K562 (cell line): ENCODE data around the gene EML6. TPM values are rescaled to one million over a fixed set of nuclear protein-coding genes. Genes with fewer than 3 reads are reported as not detected.

ENCODE experiments used
- ATAC-seq: fragments of 200-7000 bp; cut with Tn5 transposase; 3 replicates; pipeline ENCODE4 v1.9.1; 2020; ENCODE audit warnings: moderate library complexity
- BruUV-seq: library from RNA; stranded (reverse); fragments of 400-500 nt; replicated peaks from 2 replicates; lab custom pipeline; 2021; lab: Mats Ljungman, UMichigan
- CTCF ChIA-PET: fragments of 300-600 bp; formaldehyde crosslinking; extraction: SDS; loops from one replicate; lab custom pipeline; 2021; ENCODE audit warnings: low intra/inter-chr PET ratio; lab: Yijun Ruan, JAX
- POLR2A ChIA-PET: fragments of 300-600, 350-650 bp; sonication (Branson Sonifier 250); formaldehyde crosslinking; extraction: SDS; loops from one replicate; lab custom pipeline; 2021; ENCODE audit warnings: antibody characterized with exemption, inconsistent platforms; lab: Yijun Ruan, JAX
- DNase-seq, 4 experiments: peaks; one replicate each; pipeline versions ENCODE4 v3.0.0 to v3.0.0-alpha.2; 2011 to 2018; ENCODE audit warnings: low spot score in 3 of 4, mixed read lengths in 3 of 4; ENCODE audit errors: extremely low read depth in 1 of 4
- FAIRE-seq: peaks from 2 replicates; lab custom pipeline; 2011; peaks lifted over from hg19 to GRCh38; lab: Jason Lieb, UNC
- H2AFZ ChIP-seq: 2 replicates; pipeline ENCODE4 v1.6.0; 2011; ENCODE audit warnings: low read depth, low read length, control low read depth, inconsistent platforms
- H3K27ac ChIP-seq: fragments of 200-600 bp; 3 replicates; pipeline ENCODE4 v1.8.0; 2011; ENCODE audit warnings: low read depth, mild to moderate bottlenecking, control low read depth, inconsistent platforms, low read length, moderate library complexity, mixed read lengths; ENCODE audit errors: extremely low read depth
- H3K27me3 ChIP-seq, 2 experiments: fragments of 300-600 bp in 1 of 2; 2 replicates in 1 of 2; 3 replicates in 1 of 2; pipeline versions ENCODE4 v1.6.0 to v1.8.0; 2011; ENCODE audit warnings: inconsistent platforms in 2 of 2, low read length in 2 of 2, mild to moderate bottlenecking in 1 of 2, mixed read lengths in 1 of 2, moderate library complexity in 1 of 2; ENCODE audit not compliant: control insufficient read depth in 2 of 2, insufficient read depth in 2 of 2
- H3K36me3 ChIP-seq: fragments of 300-600 bp; 3 replicates; pipeline ENCODE4 v1.8.0; 2011; ENCODE audit warnings: mild to moderate bottlenecking, low read length, inconsistent platforms; ENCODE audit not compliant: control insufficient read depth, insufficient read depth
- H3K4me1 ChIP-seq, 2 experiments: fragments of 200-600 bp in 1 of 2; replicated peaks in 1 of 2; 2 replicates in 1 of 2; 3 replicates in 1 of 2; pipeline versions ENCODE4 v1.5.1 to v1.8.0; 2011; ENCODE audit warnings: inconsistent platforms in 2 of 2, low read length in 2 of 2, mild to moderate bottlenecking in 1 of 2, mixed read lengths in 1 of 2, moderate library complexity in 1 of 2; ENCODE audit not compliant: control insufficient read depth in 2 of 2, insufficient read depth in 2 of 2
- H3K4me2 ChIP-seq: 2 replicates; pipeline ENCODE4 v1.6.1; 2011; ENCODE audit warnings: low read length, control low read depth, inconsistent platforms, mixed read lengths; ENCODE audit not compliant: insufficient read depth
- H3K4me3 ChIP-seq: fragments of 200-600 bp; sonication (generic), shearing (Covaris generic); 2 replicates; pipeline ENCODE4 v1.5.1; 2016; ENCODE audit warnings: control low read depth, inconsistent platforms
- H3K79me2 ChIP-seq: fragments of 200-600 bp; 3 replicates; pipeline ENCODE4 v1.8.0; 2011; ENCODE audit warnings: low read length, inconsistent platforms; ENCODE audit not compliant: control insufficient read depth, insufficient read depth
- H3K9ac ChIP-seq, 2 experiments: 2 replicates each; pipeline versions ENCODE4 v1.6.0 to v1.6.1; 2011; ENCODE audit warnings: low read depth in 2 of 2, low read length in 2 of 2, control low read depth in 1 of 2, inconsistent platforms in 1 of 2, mild to moderate bottlenecking in 1 of 2, mixed read lengths in 1 of 2; ENCODE audit not compliant: insufficient read depth in 1 of 2
- H3K9me1 ChIP-seq: one replicate; pipeline ENCODE4 v1.6.0; 2011; ENCODE audit warnings: inconsistent platforms, mild to moderate bottlenecking, low read length, moderate library complexity; ENCODE audit not compliant: control insufficient read depth, insufficient read depth
- H3K9me3 ChIP-seq: replicated peaks from 2 replicates; pipeline ENCODE4 v1.5.1; 2011; ENCODE audit warnings: low read depth, low read length, inconsistent platforms; ENCODE audit not compliant: control insufficient read depth, insufficient read depth
- H4K20me1 ChIP-seq: replicated peaks from 2 replicates; pipeline ENCODE4 v1.6.1; 2011; ENCODE audit warnings: low read length, inconsistent platforms, mixed read lengths; ENCODE audit not compliant: control insufficient read depth, insufficient read depth
- BMI1 ChIP-seq: fragments of 150-350 bp; IDR thresholded peaks from 2 replicates; pipeline ENCODE4 v1.6.1; 2014; ENCODE audit warnings: low read length
- MYC ChIP-seq, 2 experiments: fragments of 250-450 bp in 1 of 2; sonication (Bioruptor Pico) in 1 of 2; IDR thresholded peaks; 2 replicates each; pipeline versions ENCODE4 v1.5.1 to v1.6.1; 2012 to 2021; ENCODE audit warnings: low read depth in 2 of 2, borderline replicate concordance in 1 of 2, improper control_type of control experiment in 1 of 2, low read length in 1 of 2, mild to moderate bottlenecking in 1 of 2, moderate library complexity in 1 of 2
- NR4A1 ChIP-seq, 2 experiments: fragments of 250-450 bp in 1 of 2; fragments of 450-650 bp in 1 of 2; sonication (Bioruptor Pico) in 1 of 2; IDR thresholded peaks; 2 replicates each; pipeline versions ENCODE4 v1.4.0 to v1.6.1; 2016 to 2020; ENCODE audit warnings: mild to moderate bottlenecking in 2 of 2, missing compliant biosample characterization in 1 of 2, missing genetic modification characterization in 1 of 2, moderate library complexity in 1 of 2
- POU5F1 ChIP-seq: fragments of 150-350 bp; IDR thresholded peaks from 2 replicates; pipeline ENCODE4 v1.6.1; 2014; ENCODE audit warnings: borderline replicate concordance, low read length, low read depth, mild to moderate bottlenecking; ENCODE audit not compliant: partially characterized antibody
- WGBS: fragments of 100-300 bp; shearing (Covaris generic); methylation state at CpG from one replicate; pipeline ENCODE4 v1.1.6; 2016; ENCODE audit warnings: low coverage, mixed read lengths; ENCODE audit not compliant: insufficient coverage; ENCODE audit errors: missing lambda C conversion rate; 5-methylcytosine and 5-hydroxymethylcytosine counted together
- in situ Hi-C: fragments of 300-500 bp; cut with MboI; formaldehyde crosslinking; loops from 4 replicates; pipeline ENCODE4 v1.15.0; 2018; ENCODE audit warnings: inconsistent platforms, mixed read lengths
- intact Hi-C: fragments of 100-400 bp; cut with micrococcal nuclease; formaldehyde crosslinking; loops from 2 replicates; pipeline ENCODE4 v1.14.2; 2022
- polyA plus RNA-seq, 8 experiments: library from polyadenylated mRNA; depleted of rRNA in 4 of 8; stranded (reverse) in 5 of 8; unstranded in 3 of 8; fragments of >200 nt; fragmentation: Nextera tagmentation in 2 of 8; fragmentation: Illumina TruSeq in 1 of 8; extraction: Ambion mirVana in 2 of 8; extraction: Trizol in 1 of 8; gene quantifications; 2 replicates each; pipeline versions ENCODE4 v1.2.1 to v1.2.3, GENCODE V29; 2011 to 2014; ENCODE audit warnings: inconsistent platforms in 1 of 8, missing spikeins in 1 of 8
- total RNA-seq, 7 experiments: library from RNA; depleted of rRNA in 6 of 7; stranded (reverse); fragments of >200 nt in 6 of 7; fragmentation: Illumina TruSeq in 2 of 7; extraction: Trizol in 2 of 7; gene quantifications; 2 replicates each; pipeline versions ENCODE4 v1.2.1 to v1.2.3, GENCODE V29; 2011 to 2021; ENCODE audit warnings: low replicate concordance in 1 of 7

The EML6 gene
- total and polyA plus RNA-seq, 9 of the 15 experiments (the other 6 are each of a cell fraction or from before 2014, with no cell fraction given): 0.07 to 0.56 (median 0.25) TPM

DNA sequence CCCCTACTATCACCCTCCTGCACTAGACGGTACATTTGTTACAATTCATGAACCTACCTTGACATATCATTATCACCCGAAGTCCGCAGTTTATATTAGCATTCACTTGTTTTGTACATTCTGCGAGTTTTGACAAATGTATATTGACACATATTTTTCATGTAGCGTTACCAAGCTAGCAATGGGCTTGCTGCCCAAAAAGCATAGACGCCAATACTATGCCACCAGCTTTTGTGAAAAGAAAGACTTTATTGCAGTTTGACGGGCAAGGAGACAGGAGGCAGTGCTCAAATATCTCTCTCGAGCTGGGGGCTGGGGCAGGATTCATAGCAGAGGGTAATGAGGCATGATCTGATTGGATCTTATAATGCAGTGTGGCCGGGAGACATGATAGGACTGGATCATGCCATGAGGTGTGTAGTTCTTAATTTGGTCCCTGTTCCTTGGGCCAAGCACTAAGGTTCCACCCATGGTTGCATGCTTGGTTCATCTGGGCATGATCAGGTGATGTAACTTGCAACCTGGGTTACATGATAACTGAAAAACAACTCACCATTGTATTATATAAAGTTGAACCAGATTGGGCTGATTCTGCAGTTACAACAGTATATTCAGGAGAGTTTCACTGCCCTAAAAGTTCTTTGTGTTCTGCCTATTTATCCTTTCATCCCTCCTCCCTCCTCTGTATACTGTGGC lies 164.5 kb downstream of the EML6 start:
- in situ Hi-C loops (no loop called here), intact Hi-C loops (no loop called here)
- POLR2A ChIA-PET: interaction anchor here (0.6 kb wide), 1 partner anchor 231 kb away, joined by 3 read pairs; no protein-coding TSS in a partner anchor
- BruUV-seq: no TSS peak
- no peak overlapping the region for H2AFZ ChIP-seq
- TF ChIP-seq NR4A1 (CRISPR knock-in tag; IDR thresholded peaks at IDR 0.05) (no peak), NR4A1 (tag; IDR thresholded peaks at IDR 0.05) (no peak), BMI1 (no peak), MYC (IDR thresholded peaks at IDR 0.05; ENCODE audit: low read depth, low read length) (0 out of 2 replicates have a peak, but pooled peaks have one; percentile 31), MYC (CRISPR knock-in tag; IDR thresholded peaks at IDR 0.05; ENCODE audit: borderline replicate concordance, low read depth) (no peak), POU5F1 (no peak)
- H3K27me3 ChIP-seq: peaks cover 15 to 22% of the 10 kb centered on the region in 2 experiments; a peak in 3 of 5 replicates
- CTCF ChIA-PET: no interaction called here
- peak; percentile 48 for ATAC-seq
- FAIRE-seq: peak; percentile 11
- H3K4me3 ChIP-seq: no peak overlapping the region
- no peaks in the 10 kb centered on the region; the same call in 1 of the 2 replicates for H4K20me1 ChIP-seq
- H3K4me1 ChIP-seq: no peaks in the 10 kb centered on the region; a peak in 1 of 5 replicates
- no peak overlapping the region for H3K9ac ChIP-seq
- no peaks in the 10 kb centered on the region for H3K36me3 ChIP-seq
- no peaks in the 10 kb centered on the region for H3K79me2 ChIP-seq
- H3K27ac ChIP-seq: no peak overlapping the region
- no peaks in the 10 kb centered on the region for H3K9me3 ChIP-seq
- no peak for DNase-seq
- H3K4me2 ChIP-seq: no peak overlapping the region
- WGBS: 4% methylated on average over 9 of the region's 9 CpGs
- no peaks in the 10 kb centered on the region for H3K9me1 ChIP-seq
